PC-3 (cell line): ENCODE results near the gene PLD1.

Source experiments
- CTCF ChIP-seq: fragments of 300-600 bp; sonication (generic); conservative IDR thresholded peaks from 2 replicates; pipeline ENCODE4 v1.5.1; 2017; ENCODE audit warnings: antibody characterized with exemption, low read depth, mild to moderate bottlenecking, low read length
- EZH2 ChIP-seq: fragments of 300-600 bp; sonication (generic); IDR thresholded peaks from one replicate; pipeline ENCODE4 v1.6.1; 2017; ENCODE audit warnings: antibody characterized with exemption, mild to moderate bottlenecking, low read length; ENCODE audit not compliant: unreplicated experiment

GRCh38 chr3:171729452-171730334 lies 80.6 kb downstream of the PLD1 start:
- TF ChIP-seq CTCF, result no peak
- no peak for TF ChIP-seq EZH2
